ENCODE data around the gene POLR1B. TPM values are rescaled to one million over a fixed set of nuclear protein-coding genes. Genes with fewer than 3 reads are reported as not detected.
"Not testable (repeated sequence)": the region's sequence is repeated elsewhere in the genome, so short reads cannot be mapped to it uniquely, and the experiment has no call there.

The POLR1B gene
- total RNA-seq, 2 donors from 2014 or later, result 12.5 to 30.8 TPM

- Histone ChIP-seq H3K36me3 (no peaks in the 10 kb centered on the region), H3K27me3 (replicated peaks; ENCODE audit: insufficient read depth) (no peaks in the 10 kb centered on the region), H3K4me1 (ENCODE audit: control insufficient read depth in 1 of 2, low read depth in 2 of 2) (no peaks in the 10 kb centered on the region), H3K9me3 (no peaks in the 10 kb centered on the region), H3K4me3 (no peak overlapping the region), H3K27ac (no peak overlapping the region)
- no peak for TF ChIP-seq CTCF (IDR thresholded peaks at IDR 0.05)
- no peak for ATAC-seq (ENCODE audit: insufficient number of reproducible peaks, low FRiP score, low read depth)
- DNase-seq (ENCODE audit: low spot score), result no peak
These were observed 7.4 kb upstream of the POLR1B start for GRCh38 chr2:112534826-112535225.

- not testable (repeated sequence) for H3K9me3 ChIP-seq; H3K4me3 ChIP-seq; H3K36me3 ChIP-seq; H3K27ac ChIP-seq; ATAC-seq (ENCODE audit: insufficient number of reproducible peaks, low FRiP score, low read depth); H3K27me3 ChIP-seq (replicated peaks; ENCODE audit: insufficient read depth); DNase-seq (ENCODE audit: low spot score); H3K4me1 ChIP-seq (ENCODE audit: control insufficient read depth in 1 of 2, low read depth in 2 of 2)
These were observed 5.6 kb upstream of the POLR1B start for GRCh38 chr2:112536665-112537064.

DNA sequence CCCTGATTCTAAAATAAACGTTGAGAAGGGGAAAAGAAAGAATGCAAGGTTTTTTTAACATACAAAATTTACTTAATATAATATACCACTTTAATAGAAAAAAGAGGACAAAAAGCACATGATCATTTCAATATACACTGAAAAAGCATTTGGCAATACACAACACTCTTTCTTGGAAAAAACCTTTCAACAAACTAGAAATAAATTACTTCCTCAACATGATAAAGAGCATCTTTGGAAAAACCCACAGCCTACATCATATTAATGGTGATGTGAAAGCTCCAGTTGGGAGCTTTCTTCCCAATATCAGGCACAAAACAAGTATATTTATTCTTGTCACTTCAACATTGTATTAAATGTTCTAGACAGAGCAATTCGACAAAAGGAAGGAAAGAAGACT is 3.0 kb upstream of the POLR1B start:
- TF ChIP-seq CTCF (IDR thresholded peaks at IDR 0.05), result no peak
- Histone ChIP-seq H3K27ac (no peak overlapping the region), H3K4me1 (ENCODE audit: control insufficient read depth in 1 of 2, low read depth in 2 of 2) (peaks cover 8 to 19% of the 10 kb centered on the region in 2 donors), H3K27me3 (replicated peaks; ENCODE audit: insufficient read depth) (no peaks in the 10 kb centered on the region), H3K9me3 (no peaks in the 10 kb centered on the region), H3K4me3 (no peak overlapping the region), H3K36me3 (no peaks in the 10 kb centered on the region)
- ATAC-seq (ENCODE audit: insufficient number of reproducible peaks, low FRiP score, low read depth) (no peak), DNase-seq (ENCODE audit: low spot score) (no peak)

DNA sequence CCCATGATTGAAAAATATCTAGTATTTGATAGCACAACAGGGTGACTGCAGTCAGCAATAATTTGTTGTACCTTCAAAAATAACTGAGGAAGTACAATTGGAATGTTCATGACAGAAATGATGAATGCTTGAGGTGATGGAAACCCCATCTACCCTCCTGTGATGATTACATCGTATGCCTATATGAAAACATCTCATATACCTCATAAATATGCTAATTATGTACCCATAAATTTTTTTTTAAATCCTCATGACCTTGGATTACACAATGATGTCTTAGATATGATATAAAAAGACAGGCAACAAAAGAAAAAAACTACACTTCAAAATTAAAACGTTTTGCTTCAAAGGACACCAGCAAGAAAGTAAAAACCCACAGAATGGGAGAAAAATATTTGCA is 1.4 kb upstream of the POLR1B start:
- no peak for ATAC-seq (ENCODE audit: insufficient number of reproducible peaks, low FRiP score, low read depth)

DNA sequence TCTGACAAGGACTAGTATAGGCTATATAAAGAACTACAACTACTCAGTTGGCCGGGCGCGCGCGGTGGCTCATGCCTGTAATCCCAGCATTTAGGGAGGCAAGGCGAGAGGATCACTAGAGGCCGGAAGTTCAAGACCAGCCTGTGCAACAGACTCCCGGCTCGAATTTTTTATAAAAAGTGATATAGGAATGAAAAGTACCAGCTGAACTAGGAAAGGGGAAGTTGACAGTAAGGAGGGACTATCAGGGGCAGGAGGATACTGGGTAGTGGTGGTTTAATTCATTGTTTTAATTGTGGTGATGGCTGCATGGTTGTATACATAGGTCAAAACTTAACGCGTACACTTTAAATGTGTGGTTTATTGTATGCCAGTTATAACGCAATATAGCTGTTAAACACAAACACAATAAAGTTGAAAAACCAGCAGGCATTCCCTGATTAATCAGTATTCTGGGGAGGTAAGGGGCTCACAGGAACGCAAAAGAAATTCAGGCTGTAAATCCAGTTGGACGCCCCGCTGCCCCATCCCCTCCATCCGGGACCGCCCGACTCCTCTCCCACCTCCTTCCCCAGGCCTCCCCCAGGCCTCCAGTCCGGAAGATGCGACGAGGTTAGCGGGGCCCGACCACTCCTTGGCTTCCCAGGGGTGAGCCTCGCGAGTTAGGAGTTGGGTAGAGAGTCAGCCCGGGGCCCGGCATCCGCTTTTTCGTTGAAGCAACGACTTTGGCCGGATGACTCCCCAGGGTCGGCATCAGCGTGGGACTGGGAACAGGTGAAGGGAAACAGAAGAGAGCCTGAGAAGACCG is 746 bp upstream of the POLR1B start:
- DNase-seq (ENCODE audit: low spot score) (peak; percentile 29), ATAC-seq (ENCODE audit: insufficient number of reproducible peaks, low FRiP score, low read depth) (peak; percentile 72)
- H3K36me3 ChIP-seq, result no peaks in the 10 kb centered on the region
- H3K4me1 ChIP-seq (ENCODE audit: control insufficient read depth in 1 of 2, low read depth in 2 of 2), result peaks cover 8 to 19% of the 10 kb centered on the region in 2 donors
- H3K27me3 ChIP-seq (replicated peaks; ENCODE audit: insufficient read depth), result no peaks in the 10 kb centered on the region
- no peak for TF ChIP-seq CTCF (IDR thresholded peaks at IDR 0.05)
- no peaks in the 10 kb centered on the region for H3K9me3 ChIP-seq
- peak overlapping the region; percentile 83 to 88 for H3K27ac ChIP-seq
- H3K4me3 ChIP-seq, result peak overlapping the region; percentile 85

More for the DNA sequence above, 1.4 kb upstream of the POLR1B start:
- no peaks in the 10 kb centered on the region for H3K36me3 ChIP-seq
- no peaks in the 10 kb centered on the region for H3K9me3 ChIP-seq
- peaks cover 8 to 19% of the 10 kb centered on the region in 2 donors for H3K4me1 ChIP-seq (ENCODE audit: control insufficient read depth in 1 of 2, low read depth in 2 of 2)
- DNase-seq (ENCODE audit: low spot score), result no peak
- H3K27ac ChIP-seq, result peak overlapping the region in 1 of 2 donors; percentile 83
- H3K4me3 ChIP-seq, result peak overlapping the region; percentile 85
- no peak for TF ChIP-seq CTCF (IDR thresholded peaks at IDR 0.05)
- H3K27me3 ChIP-seq (replicated peaks; ENCODE audit: insufficient read depth), result no peaks in the 10 kb centered on the region

All from thoracic aorta (tissue), 2 donors.